GM23338 (cell line): ENCODE data around the gene USP2. TPM values are rescaled to one million over a fixed set of nuclear protein-coding genes. Genes with fewer than 3 reads are reported as not detected.

Experiments used
- ATAC-seq: fragments of 200-7000 bp; cut with Tn5 transposase; 3 replicates; pipeline ENCODE4 v1.9.1; 2020
- DNase-seq: peaks from one replicate; pipeline ENCODE4 v3.0.0-alpha.2; 2015; ENCODE audit warnings: low spot score
- H2AFZ ChIP-seq: fragments of 200-600 bp; sonication (generic); 2 replicates; pipeline ENCODE4 v1.8.0; 2016; ENCODE audit warnings: antibody characterized with exemption, mild to moderate bottlenecking, moderate library complexity
- H3F3A ChIP-seq: fragments of 200-600 bp; sonication (generic); replicated peaks from 2 replicates; pipeline ENCODE4 v1.8.0; 2017; ENCODE audit warnings: antibody characterized with exemption, mixed run types, low read depth
- H3K27ac ChIP-seq: fragments of 200-600 bp; sonication (generic); 2 replicates; pipeline ENCODE4 v1.6.1; 2016; ENCODE audit warnings: low read depth
- H3K27me3 ChIP-seq: fragments of 200-600 bp; sonication (generic); 2 replicates; pipeline ENCODE4 v1.8.0; 2016; ENCODE audit warnings: mild to moderate bottlenecking, mixed run types, moderate library complexity; ENCODE audit not compliant: insufficient read depth
- H3K36me3 ChIP-seq: fragments of 200-600 bp; sonication (generic); 2 replicates; pipeline ENCODE4 v1.8.0; 2016; ENCODE audit warnings: mild to moderate bottlenecking; ENCODE audit not compliant: insufficient read depth
- H3K4me1 ChIP-seq: fragments of 200-600 bp; sonication (generic); 2 replicates; pipeline ENCODE4 v1.8.0; 2016; ENCODE audit warnings: mild to moderate bottlenecking, moderate library complexity; ENCODE audit not compliant: insufficient read depth
- H3K4me2 ChIP-seq: fragments of 200-600 bp; sonication (generic); 2 replicates; pipeline ENCODE4 v1.7.1; 2017; ENCODE audit warnings: mixed run types
- H3K4me3 ChIP-seq: fragments of 200-600 bp; sonication (generic); 2 replicates; pipeline ENCODE4 v1.6.1; 2016; ENCODE audit warnings: mixed run types
- H3K79me2 ChIP-seq: fragments of 200-600 bp; sonication (generic); replicated peaks from 2 replicates; pipeline ENCODE4 v1.8.0; 2017; ENCODE audit warnings: mild to moderate bottlenecking; ENCODE audit not compliant: insufficient read depth
- H3K9me2 ChIP-seq: fragments of 200-600 bp; sonication (generic); 2 replicates; pipeline ENCODE4 v1.8.0; 2017; ENCODE audit not compliant: insufficient read depth
- H4K20me1 ChIP-seq: fragments of 200-600 bp; sonication (generic); replicated peaks from 2 replicates; pipeline ENCODE4 v1.8.0; 2017; ENCODE audit warnings: mild to moderate bottlenecking; ENCODE audit not compliant: insufficient read depth
- H3K27ac Mint-ChIP-seq: 2 replicates; pipeline ENCODE4 v1.8.0; 2020; ENCODE audit warnings: inconsistent platforms, mild to moderate bottlenecking, moderate library complexity, mixed read lengths
- H3K27me3 Mint-ChIP-seq: 3 replicates; pipeline ENCODE4 v1.8.0; 2022; ENCODE audit warnings: low read depth, mild to moderate bottlenecking, moderate library complexity, mixed read lengths, inconsistent platforms; ENCODE audit not compliant: insufficient read depth, poor library complexity
- H3K36me3 Mint-ChIP-seq: 3 replicates; pipeline ENCODE4 v1.8.0; 2021; ENCODE audit warnings: low read depth, mild to moderate bottlenecking, inconsistent platforms, moderate library complexity, mixed read lengths
- H3K4me1 Mint-ChIP-seq: 3 replicates; pipeline ENCODE4 v1.8.0; 2020; ENCODE audit warnings: mild to moderate bottlenecking, inconsistent platforms, mixed read lengths
- H3K4me3 Mint-ChIP-seq: 3 replicates; pipeline ENCODE4 v1.8.0; 2021; ENCODE audit warnings: moderate library complexity, mild to moderate bottlenecking, inconsistent platforms, mixed read lengths
- H3K9me3 Mint-ChIP-seq: 3 replicates; pipeline ENCODE4 v1.8.0; 2020; ENCODE audit warnings: moderate library complexity, mild to moderate bottlenecking, inconsistent platforms, mixed read lengths
- NANOG ChIP-seq: IDR thresholded peaks from 2 replicates; pipeline ENCODE4 v1.6.1; 2016; ENCODE audit warnings: antibody characterized with exemption, borderline replicate concordance
- REST ChIP-seq: IDR thresholded peaks from one replicate; pipeline ENCODE4 v1.6.1; 2018; ENCODE audit warnings: antibody characterized with exemption; ENCODE audit not compliant: unreplicated experiment
- ZNF114 ChIP-seq: fragments of 250-450 bp; sonication (Bioruptor Pico); IDR thresholded peaks from 2 replicates; pipeline ENCODE4 v1.5.0; 2020; ENCODE audit warnings: mild to moderate bottlenecking, moderate library complexity
- ZNF331 ChIP-seq: fragments of 250-450 bp; sonication (Bioruptor Pico); IDR thresholded peaks from 2 replicates; pipeline ENCODE4 v1.5.0; 2020; ENCODE audit warnings: low read depth, mild to moderate bottlenecking, moderate library complexity
- ZNF462 ChIP-seq: fragments of 250-450 bp; sonication (Bioruptor Pico); IDR thresholded peaks from 2 replicates; pipeline ENCODE4 v1.5.0; 2020; ENCODE audit warnings: mild to moderate bottlenecking, moderate library complexity
- polyA plus RNA-seq: library from polyadenylated mRNA; unstranded; fragments of >200 nt; fragmentation: Nextera tagmentation; extraction: Ambion mirVana; gene quantifications from 2 replicates; pipeline ENCODE4 v1.2.1, GENCODE V29; 2016
- total RNA-seq: library from RNA; depleted of rRNA; stranded (reverse); fragments of >200 nt; shearing (Covaris generic); gene quantifications from 2 replicates; pipeline ENCODE4 v1.2.3, GENCODE V29; 2014

USP2 gene
- total and polyA plus RNA-seq, 2 experiments from 2014 or later: 4.9 to 5.0 TPM

- TF ChIP-seq ZNF462 (CRISPR knock-in tag) (no peak), NANOG (no peak), ZNF114 (CRISPR knock-in tag) (no peak)
Observed at GRCh38 chr11:119345685-119346084, 35.8 kb downstream of the USP2 start (continued).

- Histone ChIP-seq H2AFZ (no peak overlapping the region), H3K36me3 (no peaks in the 10 kb centered on the region), H3K4me3 (no peak overlapping the region), H3K4me2 (no peak overlapping the region), H3F3A (no peaks in the 10 kb centered on the region; the same call in 1 of the 2 replicates), H3K27ac (no peak overlapping the region), H3K4me1 (peaks cover 10% of the 10 kb centered on the region), H3K9me2 (no peaks in the 10 kb centered on the region), H3K27me3 (peaks cover 38% of the 10 kb centered on the region), H3K79me2 (no peaks in the 10 kb centered on the region), H4K20me1 (no peaks in the 10 kb centered on the region)
- no peak for ATAC-seq
- H3K4me1 Mint-ChIP-seq: peaks cover 11% of the 10 kb centered on the region
- no peaks in the 10 kb centered on the region for H3K9me3 Mint-ChIP-seq
- no peak for TF ChIP-seq REST
- TF ChIP-seq ZNF331: no peak
- no peaks in the 10 kb centered on the region for H3K36me3 Mint-ChIP-seq
- peaks cover 31% of the 10 kb centered on the region for H3K27me3 Mint-ChIP-seq
- H3K27ac Mint-ChIP-seq: no peak overlapping the region
- H3K4me3 Mint-ChIP-seq: no peak overlapping the region
- no peak for DNase-seq
Observed at GRCh38 chr11:119344291-119345010, 37.0 kb downstream of the USP2 start.
